SKM-1 (cell line): ENCODE data around the gene APEX1.
"Not testable (repeated sequence)": the region's sequence is repeated elsewhere in the genome, so short reads cannot be mapped to it uniquely, and the experiment has no call there.

ENCODE experiments used
- DNase-seq: peaks from one replicate; lab custom pipeline; 2025; ENCODE audit not compliant: unreplicated experiment; lab: John Stamatoyannopoulos, UW

Gene APEX1

DNA sequence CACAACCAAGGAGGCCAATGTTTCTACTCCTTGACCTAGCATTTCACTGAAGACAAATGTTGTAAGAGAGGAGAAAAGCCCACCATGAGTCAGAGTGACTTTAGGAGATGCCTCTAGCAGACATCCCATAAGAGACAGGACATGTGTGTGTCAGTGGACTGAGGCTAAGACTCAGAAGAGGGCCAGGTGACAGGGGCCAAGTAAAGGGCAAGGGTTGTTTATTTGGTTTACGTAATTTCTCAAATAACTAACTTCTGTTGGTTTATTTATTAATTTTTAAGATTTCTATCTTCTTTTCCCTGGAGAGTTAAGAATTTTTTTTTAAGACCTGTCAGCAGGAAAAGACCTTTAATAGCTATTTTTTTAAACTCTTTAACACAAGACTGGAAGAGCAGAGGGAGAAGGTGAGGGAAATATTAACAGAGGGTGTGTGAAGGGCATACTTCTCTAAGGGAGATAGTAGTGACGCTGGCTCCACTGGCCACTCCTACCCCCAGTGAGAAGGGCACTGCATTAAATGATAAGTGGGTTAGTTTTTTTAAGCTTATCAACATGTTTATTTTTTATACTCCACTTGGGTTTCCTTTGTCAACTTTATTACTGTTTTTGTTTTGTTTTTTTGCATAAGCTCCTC, 17.6 kb downstream of the APEX1 start:
- no peak for DNase-seq

GRCh38 chr14:20476776-20477175, 21.8 kb downstream of the APEX1 start:
- DNase-seq, result no peak

DNA sequence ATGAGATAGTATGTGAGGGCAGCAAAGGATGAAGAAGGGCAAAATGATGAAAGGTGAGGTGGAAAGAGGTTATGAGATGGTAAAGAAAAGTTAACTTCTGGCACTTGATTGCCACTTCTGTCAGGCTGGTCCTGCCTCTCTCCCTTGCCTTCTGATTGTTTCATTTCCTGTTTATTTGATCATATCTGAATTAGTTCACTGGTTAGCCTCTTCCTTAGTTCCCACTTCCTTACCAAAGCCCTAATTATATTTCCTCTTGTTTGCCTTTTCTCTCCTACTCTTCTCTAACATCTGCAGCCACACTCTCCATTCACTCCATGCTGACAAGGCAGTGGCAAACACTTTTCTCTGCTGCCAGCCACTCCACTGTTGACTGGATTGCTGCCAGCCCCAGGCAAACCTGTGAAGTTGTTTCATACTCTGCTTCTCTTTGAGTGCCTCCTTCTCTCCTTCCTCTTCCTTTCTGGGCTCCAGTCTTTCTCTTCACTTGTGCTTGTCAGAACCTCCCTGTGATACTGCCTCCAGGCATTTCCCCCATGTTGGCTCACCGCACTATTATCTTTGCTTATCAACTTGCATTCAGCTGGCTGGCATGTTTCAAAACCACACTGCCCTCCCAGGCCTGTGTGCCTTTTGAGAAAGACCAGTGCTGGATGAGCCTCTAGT, 22.3 kb downstream of the APEX1 start:
- no peak for DNase-seq

DNA sequence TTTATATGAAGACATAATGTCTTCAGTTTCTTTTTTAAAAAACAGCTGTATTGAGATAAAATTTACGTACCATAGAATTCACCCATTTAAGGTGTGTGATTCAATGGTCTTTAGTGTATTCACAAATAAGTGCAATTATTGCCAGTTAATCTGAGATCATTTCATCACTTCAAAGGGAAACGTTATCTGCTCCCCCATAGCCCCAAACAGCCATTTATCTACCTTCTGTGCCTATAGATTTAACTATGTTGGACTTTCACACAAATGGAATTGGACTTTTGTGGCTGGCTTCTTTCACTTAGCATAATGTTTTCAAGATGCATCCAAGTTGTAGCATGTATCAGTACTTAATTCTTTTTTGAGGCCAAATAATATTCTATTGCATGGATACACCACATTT, 23.9 kb downstream of the APEX1 start:
- no peak for DNase-seq

DNA sequence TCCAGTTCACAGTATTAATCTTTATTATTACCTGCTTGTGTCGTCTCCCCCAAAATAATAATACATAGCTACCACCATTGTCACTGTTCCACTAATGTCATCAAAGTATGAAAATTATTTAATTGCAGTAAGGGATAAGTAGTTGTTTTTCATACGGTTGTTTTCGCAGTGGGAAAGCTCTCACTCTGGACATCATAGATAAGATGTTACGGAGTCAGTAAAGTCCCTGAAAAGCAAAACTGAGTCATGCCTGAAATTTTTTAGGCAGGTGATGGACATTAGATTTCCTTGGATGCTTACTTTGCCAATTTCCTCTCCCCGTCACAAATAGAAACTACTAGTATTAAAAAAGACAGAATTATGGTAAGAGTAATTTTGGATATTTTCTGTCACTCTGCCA, 27.4 kb downstream of the APEX1 start:
- no peak for DNase-seq

DNA sequence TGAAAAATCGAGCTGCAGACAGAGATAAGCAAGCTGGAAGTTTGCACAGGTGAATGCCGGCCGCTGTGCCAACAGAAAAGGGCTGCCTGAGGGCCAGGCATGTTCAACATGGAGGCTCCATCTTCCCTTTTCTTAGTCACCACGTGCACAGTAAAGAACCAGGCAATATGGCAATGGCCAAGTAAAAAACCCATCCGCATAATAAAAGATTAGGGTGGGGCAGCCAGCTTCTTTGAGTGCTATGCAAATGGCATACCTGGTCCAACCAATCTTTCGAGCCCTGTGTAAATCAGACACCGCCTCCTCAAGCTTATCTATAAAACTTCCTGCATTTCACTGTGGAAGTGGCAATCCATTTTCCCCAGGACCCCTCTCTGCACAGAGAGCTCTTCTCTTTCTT, 30.9 kb downstream of the APEX1 start:
- no peak for DNase-seq

GRCh38 chr14:20486684-20487395, 31.8 kb downstream of the APEX1 start:
- peak; percentile 8 for DNase-seq

DNA sequence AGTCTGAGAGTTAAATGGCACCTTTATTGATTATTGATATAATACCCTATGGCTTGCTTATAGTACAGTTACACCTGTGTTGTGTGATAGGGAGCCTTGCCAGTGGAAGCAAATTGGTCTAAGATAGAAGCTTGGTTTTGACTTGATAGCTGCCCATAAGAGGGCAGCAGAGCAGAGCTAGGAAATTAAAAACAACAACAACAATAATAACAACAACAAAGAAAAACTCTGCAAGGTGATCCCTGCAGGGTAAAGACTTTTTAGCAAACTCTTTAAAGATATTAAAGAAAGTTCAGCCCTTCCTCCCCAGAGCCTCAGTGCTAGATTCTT, 32.3 kb downstream of the APEX1 start:
- DNase-seq, result no peak

DNA sequence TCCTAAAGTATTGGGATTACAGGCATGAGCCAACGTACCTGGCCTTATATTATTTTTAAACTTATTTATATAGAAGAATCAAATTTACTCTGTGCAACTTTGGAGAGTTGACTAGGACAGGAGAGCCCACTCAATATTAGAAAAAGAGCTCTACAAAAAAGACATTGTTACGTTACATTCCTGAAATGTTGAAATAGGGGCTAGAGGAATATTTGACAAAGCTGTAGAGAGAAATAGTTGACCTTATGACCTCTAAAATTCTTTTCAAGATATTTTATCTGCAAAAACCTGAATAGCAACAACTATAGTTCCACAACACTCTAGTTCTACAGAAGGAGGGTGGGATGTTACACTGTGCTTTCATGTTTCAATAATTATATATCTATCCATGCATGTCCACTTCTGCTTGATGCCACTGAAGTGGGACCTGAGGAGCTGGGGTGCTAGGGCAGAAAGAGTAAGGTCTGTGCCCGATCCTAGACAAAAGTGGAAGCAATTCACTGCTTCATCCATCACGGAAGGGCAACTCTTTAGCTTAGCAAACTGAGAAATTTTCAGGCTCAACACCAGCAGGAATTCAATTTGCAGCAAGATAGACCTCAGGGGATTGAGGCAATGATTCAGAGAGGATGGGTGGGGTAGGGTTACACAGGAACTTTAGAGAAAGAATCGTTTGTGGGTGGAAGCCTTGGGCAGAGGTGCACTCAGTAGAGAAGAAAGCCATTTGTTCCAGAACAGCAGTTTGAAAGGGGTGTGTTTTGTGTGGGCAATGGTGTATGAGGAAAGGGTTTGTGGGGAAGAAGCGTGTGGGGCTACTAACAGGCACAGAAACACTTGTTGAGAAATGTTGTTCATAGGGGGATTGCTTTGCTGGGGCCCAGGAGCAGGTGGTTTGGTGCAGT, 34.3 kb downstream of the APEX1 start:
- DNase-seq, result no peak

- DNase-seq, result no peak
Measured at GRCh38 chr14:20490563-20490962, 35.5 kb downstream of the APEX1 start.

DNA sequence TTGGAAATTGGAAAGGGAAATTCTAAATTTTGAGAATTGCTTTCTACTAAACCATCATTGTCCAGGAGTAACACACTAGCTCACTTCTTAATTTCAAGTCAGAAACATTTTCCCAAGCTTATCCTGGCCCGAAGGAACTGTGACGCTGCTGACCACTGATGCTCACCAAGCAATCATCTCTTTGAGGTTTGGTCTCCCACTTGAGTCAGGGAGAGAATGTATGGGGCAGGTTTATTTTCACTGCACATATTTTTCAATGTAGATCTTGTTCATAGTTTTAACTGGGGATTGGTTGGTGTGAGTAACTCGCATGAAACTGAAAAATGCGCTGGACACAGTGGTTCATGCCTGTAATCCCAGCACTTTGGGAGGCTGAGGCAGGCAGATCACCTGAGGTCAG, 37.5 kb downstream of the APEX1 start:
- no peak for DNase-seq

GRCh38 chr14:20493634-20494033, 38.6 kb downstream of the APEX1 start:
- DNase-seq, result peak; percentile 48

DNA sequence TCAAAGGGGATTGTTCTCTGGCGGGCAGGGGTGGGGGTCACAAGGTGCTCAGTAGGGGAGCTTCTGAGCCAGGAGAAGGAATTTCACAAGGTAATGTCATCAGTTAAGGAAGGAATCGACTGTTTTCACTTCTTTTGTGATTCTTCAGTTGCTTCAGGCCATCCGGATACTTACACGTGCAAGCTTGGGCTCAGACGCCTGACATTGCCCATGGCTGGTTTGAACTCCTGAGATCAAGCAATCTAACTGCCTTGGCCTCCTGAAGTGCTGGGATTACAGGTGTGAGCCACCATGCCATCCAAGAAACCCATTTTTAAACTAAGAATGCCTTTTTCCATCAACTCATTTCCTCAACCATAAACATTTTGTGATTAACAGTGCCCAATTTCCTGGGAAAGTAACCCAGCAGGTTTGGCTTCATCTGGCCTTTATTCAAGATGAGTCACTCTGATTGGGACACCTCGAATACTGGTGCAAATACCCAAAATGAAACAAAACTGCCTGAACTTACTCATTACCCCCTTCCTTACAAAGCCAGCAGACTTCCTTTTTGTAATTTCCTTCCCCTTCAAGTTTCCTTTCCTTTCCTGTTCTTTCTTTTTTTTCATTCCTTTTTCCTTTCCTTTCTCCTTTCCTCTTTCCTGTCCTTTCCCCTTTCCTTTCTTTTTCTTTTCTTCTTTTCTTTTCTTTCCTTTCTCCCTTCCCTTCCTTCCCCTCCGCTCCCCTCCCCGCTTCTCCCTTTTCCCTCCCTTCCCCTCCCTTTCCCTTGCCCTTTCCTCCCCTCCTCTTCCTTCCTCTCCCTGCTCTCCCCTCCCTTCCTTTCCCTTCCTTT, 40.1 kb downstream of the APEX1 start:
- no peak for DNase-seq

DNA sequence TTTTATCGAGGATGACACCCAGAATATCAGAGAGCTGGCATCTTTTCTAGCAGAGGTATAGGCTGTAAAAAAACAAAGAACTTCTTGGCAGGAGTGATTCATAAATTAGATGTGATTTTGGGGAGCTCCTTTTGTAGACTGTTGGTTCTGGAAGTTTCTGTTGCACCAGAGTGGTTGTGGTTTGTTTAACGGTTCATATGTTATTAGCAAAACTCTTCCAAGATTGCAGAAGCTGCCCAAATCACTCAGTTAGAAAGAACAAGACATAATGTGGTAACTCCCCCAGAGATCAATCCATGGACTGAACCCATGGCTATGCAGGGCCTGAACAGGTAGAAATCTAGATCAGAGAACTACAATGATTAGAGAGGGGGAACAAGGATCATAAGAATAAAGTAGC, 43.6 kb downstream of the APEX1 start:
- no peak for DNase-seq

- no peak for DNase-seq
Measured at GRCh38 chr14:20499108-20499507, 44.1 kb downstream of the APEX1 start.

- no peak for DNase-seq
Measured at GRCh38 chr14:20499881-20500280, 44.9 kb downstream of the APEX1 start.

GRCh38 chr14:20501346-20501745, 46.3 kb downstream of the APEX1 start:
- DNase-seq, result no peak

DNA sequence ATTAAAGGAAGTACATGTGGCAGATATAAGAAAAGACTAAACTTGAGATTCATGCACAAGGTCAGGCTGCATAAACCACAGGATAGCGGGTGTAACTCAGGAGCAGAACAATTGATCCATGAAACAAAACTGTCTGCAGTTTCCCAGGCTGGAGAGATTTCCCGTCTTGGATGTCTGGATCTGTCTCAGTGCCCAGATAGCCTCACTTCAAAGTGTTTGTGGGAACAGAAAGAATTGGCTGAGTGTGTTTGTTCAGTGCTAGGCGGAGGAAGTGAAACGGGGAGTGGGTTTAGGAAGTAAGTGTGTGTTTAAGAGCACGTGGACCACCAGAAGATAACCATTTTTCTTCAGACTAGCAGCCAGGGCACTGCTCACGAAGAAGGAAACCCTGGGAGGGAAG, 48.9 kb downstream of the APEX1 start:
- no peak for DNase-seq

DNA sequence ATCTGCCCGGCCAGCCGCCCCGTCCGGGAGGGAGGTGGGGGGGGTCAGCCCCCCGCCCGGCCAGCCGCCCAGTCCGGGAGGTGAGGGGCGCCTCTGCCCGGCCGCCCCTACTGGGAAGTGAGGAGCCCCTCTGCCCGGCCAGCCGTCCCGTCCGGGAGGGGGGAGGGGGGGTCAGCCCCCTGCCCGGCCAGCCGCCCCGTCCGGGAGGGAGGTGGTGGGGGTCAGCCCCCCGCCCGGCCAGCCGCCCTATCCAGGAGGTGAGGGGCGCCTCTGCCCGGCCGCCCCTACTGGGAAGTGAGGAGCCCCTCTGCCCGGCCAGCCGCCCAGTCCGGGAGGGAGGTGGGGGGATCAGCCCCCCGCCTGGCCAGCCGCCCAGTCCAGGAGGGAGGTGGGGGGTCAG, 51.2 kb downstream of the APEX1 start:
- not testable (repeated sequence) for DNase-seq

DNA sequence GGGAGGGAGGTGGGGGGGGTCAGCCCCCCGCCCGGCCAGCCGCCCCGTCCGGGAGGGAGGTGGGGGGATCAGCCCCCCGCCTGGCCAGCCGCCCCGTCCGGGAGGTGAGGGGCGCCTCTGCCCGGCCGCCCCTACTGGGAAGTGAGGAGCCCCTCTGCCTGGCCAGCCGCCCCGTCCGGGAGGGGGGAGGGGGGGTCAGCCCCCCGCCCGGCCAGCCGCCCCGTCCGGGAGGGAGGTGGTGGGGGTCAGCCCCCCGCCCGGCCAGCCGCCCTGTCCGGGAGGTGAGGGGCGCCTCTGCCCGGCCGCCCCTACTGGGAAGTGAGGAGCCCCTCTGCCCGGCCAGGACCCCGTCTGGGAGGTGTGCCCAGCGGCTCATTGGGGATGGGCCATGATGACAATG, 51.7 kb downstream of the APEX1 start:
- DNase-seq, result not testable (repeated sequence)
